Karpas-422 (cell line): ENCODE data around the gene ATOH8. TPM values are rescaled to one million over a fixed set of nuclear protein-coding genes. Genes with fewer than 3 reads are reported as not detected.
"Not testable (repeated sequence)": the region's sequence is repeated elsewhere in the genome, so short reads cannot be mapped to it uniquely, and the experiment has no call there.

Experiments used
- DNase-seq: peaks from one replicate; pipeline ENCODE4 v3.0.0-alpha.2; 2015
- H2AFZ ChIP-seq: fragments of 200-600 bp; sonication (generic); 2 replicates; pipeline ENCODE4 v1.6.1; 2014; ENCODE audit warnings: antibody characterized with exemption, low read length, mixed read lengths
- H3K27ac ChIP-seq: fragments of 200-600 bp; sonication (generic); 2 replicates; pipeline ENCODE4 v1.5.1; 2014; ENCODE audit warnings: mild to moderate bottlenecking, low read length, moderate library complexity
- H3K27me3 ChIP-seq: fragments of 200-600 bp; sonication (generic); 2 replicates; pipeline ENCODE4 v1.6.1; 2014; ENCODE audit warnings: low read length, mixed read lengths
- H3K36me3 ChIP-seq: fragments of 200-600 bp; sonication (generic); 2 replicates; pipeline ENCODE4 v1.6.1; 2014; ENCODE audit warnings: low read length, mixed read lengths; ENCODE audit not compliant: insufficient read depth
- H3K4me1 ChIP-seq: fragments of 200-600 bp; sonication (generic); 2 replicates; pipeline ENCODE4 v1.6.1; 2014; ENCODE audit warnings: mild to moderate bottlenecking, low read length, mixed read lengths
- H3K4me2 ChIP-seq: fragments of 200-600 bp; sonication (generic); 2 replicates; pipeline ENCODE4 v1.6.1; 2014; ENCODE audit warnings: low read length, low read depth, mild to moderate bottlenecking; ENCODE audit not compliant: poor library complexity, severe bottlenecking
- H3K4me3 ChIP-seq: fragments of 200-600 bp; sonication (generic); 2 replicates; pipeline ENCODE4 v1.5.1; 2014; ENCODE audit warnings: mild to moderate bottlenecking, antibody characterized with exemption, low read length, mixed read lengths
- H3K79me2 ChIP-seq: fragments of 200-600 bp; sonication (generic); 2 replicates; pipeline ENCODE4 v1.6.1; 2014; ENCODE audit warnings: mild to moderate bottlenecking, low read length, mixed read lengths
- H3K9ac ChIP-seq: fragments of 200-600 bp; sonication (generic); 2 replicates; pipeline ENCODE4 v1.6.0; 2014; ENCODE audit warnings: low read length
- H3K9me2 ChIP-seq: fragments of 200-600 bp; sonication (generic), shearing (Covaris generic); replicated peaks from 2 replicates; pipeline ENCODE4 v1.6.0; 2014; ENCODE audit warnings: mild to moderate bottlenecking, low read length, moderate library complexity; ENCODE audit not compliant: insufficient read depth
- H3K9me3 ChIP-seq: fragments of 300-700, 200-600 bp; sonication (generic); 2 replicates; pipeline ENCODE4 v1.6.1; 2014; ENCODE audit warnings: low read length, mixed read lengths
- H4K20me1 ChIP-seq: fragments of 200-600 bp; sonication (generic); 2 replicates; pipeline ENCODE4 v1.6.1; 2014; ENCODE audit warnings: mild to moderate bottlenecking, antibody characterized with exemption, low read length, low read depth; ENCODE audit not compliant: insufficient read depth
- total RNA-seq: library from RNA; depleted of rRNA; stranded (reverse); fragments of >200 nt; shearing (Covaris generic); gene quantifications from 2 replicates; pipeline ENCODE4 v1.2.3, GENCODE V29; 2014; ENCODE audit warnings: low replicate concordance

The ATOH8 gene
- total RNA-seq, 1 experiment from 2014 or later, result not detected

DNA sequence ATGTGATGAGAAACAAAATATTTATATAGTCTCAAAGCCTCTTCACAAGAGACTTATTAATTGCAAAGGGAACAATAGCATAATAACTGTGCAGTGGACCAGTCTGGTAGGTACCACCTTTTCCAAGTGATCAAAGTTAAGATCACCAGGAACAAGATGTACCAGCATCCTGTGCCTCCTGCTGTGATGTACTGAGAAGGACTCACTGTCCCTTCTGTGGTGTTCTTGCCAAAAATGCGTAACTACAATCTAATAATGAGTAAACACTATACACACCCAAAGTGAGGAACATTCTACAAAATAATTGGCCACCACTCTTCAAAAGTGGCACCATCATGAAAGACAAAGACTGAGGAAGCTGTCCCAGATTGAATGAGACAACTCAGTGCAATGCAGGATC lies 45.1 kb upstream of the ATOH8 start:
- H3K27ac ChIP-seq, result no peak overlapping the region
- no peak for DNase-seq
- H3K4me3 ChIP-seq, result no peak overlapping the region
- H3K4me1 ChIP-seq, result peaks cover 11% of the 10 kb centered on the region
- H3K9me3 ChIP-seq, result no peaks in the 10 kb centered on the region
- no peaks in the 10 kb centered on the region for H3K36me3 ChIP-seq
- H3K79me2 ChIP-seq, result no peaks in the 10 kb centered on the region
- H3K9ac ChIP-seq, result no peak overlapping the region
- no peak overlapping the region for H2AFZ ChIP-seq
- H3K27me3 ChIP-seq, result no peaks in the 10 kb centered on the region
- no peaks in the 10 kb centered on the region for H3K9me2 ChIP-seq
- no peak overlapping the region for H3K4me2 ChIP-seq
- no peaks in the 10 kb centered on the region for H4K20me1 ChIP-seq

GRCh38 chr2:85709401-85709811 lies 44.4 kb upstream of the ATOH8 start:
- Histone ChIP-seq H3K9ac (no peak overlapping the region), H3K27ac (no peak overlapping the region), H3K79me2 (no peaks in the 10 kb centered on the region), H3K4me1 (peaks cover 10% of the 10 kb centered on the region), H3K4me3 (no peak overlapping the region), H3K36me3 (no peaks in the 10 kb centered on the region), H3K9me2 (no peaks in the 10 kb centered on the region), H3K9me3 (no peaks in the 10 kb centered on the region), H4K20me1 (no peaks in the 10 kb centered on the region), H2AFZ (no peak overlapping the region), H3K27me3 (no peaks in the 10 kb centered on the region), H3K4me2 (no peak overlapping the region)
- DNase-seq, result no peak

DNA sequence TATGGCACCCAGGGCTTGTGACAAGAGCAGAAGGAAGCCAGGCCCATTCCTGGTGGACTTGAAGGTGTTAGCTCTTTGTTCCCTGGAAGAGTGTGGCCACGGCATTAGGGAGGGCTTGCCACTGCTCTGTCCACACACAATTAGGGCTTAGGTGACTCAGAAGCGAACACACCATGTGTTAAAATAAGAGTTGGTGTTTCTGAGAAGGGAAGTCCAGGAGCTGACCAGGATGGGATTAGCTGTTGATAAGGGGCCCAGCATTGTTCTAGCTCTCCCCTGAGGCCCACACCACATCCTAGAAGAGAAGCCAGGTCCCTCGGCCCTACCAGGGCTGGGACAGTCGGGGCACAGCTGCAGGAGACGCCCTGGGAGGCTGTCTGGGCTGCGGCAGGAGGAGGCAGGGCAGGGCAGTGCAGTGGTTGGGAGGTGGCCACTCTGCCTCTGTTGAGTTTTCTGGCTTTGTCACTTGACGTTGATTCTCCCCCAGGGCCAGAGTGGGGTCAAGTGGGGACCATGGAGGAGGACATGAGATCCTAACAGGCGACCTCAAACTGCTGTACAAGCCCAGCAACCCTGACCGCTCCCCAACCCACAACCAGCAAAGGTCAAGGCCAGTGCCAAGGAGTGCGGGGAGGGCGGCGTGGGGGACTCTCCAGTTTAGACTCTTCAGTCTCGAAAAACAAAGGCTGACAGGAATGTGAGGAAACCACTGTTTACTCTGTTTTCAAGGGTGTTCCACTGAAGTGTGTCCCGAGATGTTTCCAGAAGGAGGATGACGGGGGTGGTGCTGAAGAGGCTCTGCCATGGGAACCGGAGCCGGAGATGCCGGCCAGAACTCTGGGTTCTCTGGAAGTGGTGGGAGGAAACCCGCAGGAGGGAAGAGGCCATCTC lies 42.9 kb upstream of the ATOH8 start:
- no peak for DNase-seq
- H3K9ac ChIP-seq, result no peak overlapping the region
- H3K79me2 ChIP-seq, result no peaks in the 10 kb centered on the region
- no peaks in the 10 kb centered on the region for H3K9me3 ChIP-seq
- no peak overlapping the region for H3K4me2 ChIP-seq
- H3K27me3 ChIP-seq, result no peaks in the 10 kb centered on the region
- H3K4me3 ChIP-seq, result no peak overlapping the region
- no peak overlapping the region for H2AFZ ChIP-seq
- H3K27ac ChIP-seq, result no peak overlapping the region
- no peaks in the 10 kb centered on the region for H3K9me2 ChIP-seq
- H3K4me1 ChIP-seq, result no peaks in the 10 kb centered on the region
- H4K20me1 ChIP-seq, result no peaks in the 10 kb centered on the region
- H3K36me3 ChIP-seq, result no peaks in the 10 kb centered on the region

- Histone ChIP-seq H3K4me2 (no peak overlapping the region), H3K4me3 (no peak overlapping the region), H3K27ac (no peak overlapping the region), H3K4me1 (no peaks in the 10 kb centered on the region), H3K36me3 (no peaks in the 10 kb centered on the region), H3K9me3 (no peaks in the 10 kb centered on the region), H3K27me3 (no peaks in the 10 kb centered on the region), H3K79me2 (no peaks in the 10 kb centered on the region), H2AFZ (no peak overlapping the region), H4K20me1 (no peaks in the 10 kb centered on the region), H3K9me2 (no peaks in the 10 kb centered on the region), H3K9ac (no peak overlapping the region)
- no peak for DNase-seq
These were observed 42.2 kb upstream of the ATOH8 start for GRCh38 chr2:85711578-85712060.

DNA sequence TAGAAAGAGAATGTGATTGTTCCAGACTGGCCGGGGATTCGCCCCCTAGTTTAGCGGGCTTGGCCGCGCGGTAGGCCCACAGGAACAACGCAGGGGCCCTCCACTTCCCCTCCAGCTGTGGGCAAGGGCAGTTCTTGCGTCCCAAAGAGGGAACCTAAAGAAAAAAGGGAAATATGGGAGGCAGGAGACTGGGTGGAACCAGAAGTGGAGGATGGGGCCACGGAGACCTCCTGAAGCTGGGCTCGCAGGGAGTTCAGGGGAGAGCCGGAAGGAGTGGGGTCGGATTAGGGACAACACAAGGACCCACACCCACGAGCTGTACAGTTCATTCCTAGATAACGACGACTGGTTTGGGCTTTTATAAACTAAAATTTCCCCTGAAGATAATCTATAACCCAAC lies 41.5 kb upstream of the ATOH8 start:
- no peak for DNase-seq
- no peak overlapping the region for H3K27ac ChIP-seq
- H3K4me1 ChIP-seq, result no peaks in the 10 kb centered on the region
- no peaks in the 10 kb centered on the region for H3K9me3 ChIP-seq
- H3K79me2 ChIP-seq, result no peaks in the 10 kb centered on the region
- no peaks in the 10 kb centered on the region for H3K9me2 ChIP-seq
- H4K20me1 ChIP-seq, result no peaks in the 10 kb centered on the region
- no peaks in the 10 kb centered on the region for H3K36me3 ChIP-seq
- no peak overlapping the region for H3K4me3 ChIP-seq
- H2AFZ ChIP-seq, result no peak overlapping the region
- no peak overlapping the region for H3K9ac ChIP-seq
- no peak overlapping the region for H3K4me2 ChIP-seq
- no peaks in the 10 kb centered on the region for H3K27me3 ChIP-seq

GRCh38 chr2:85712849-85713612 lies 40.8 kb upstream of the ATOH8 start:
- Histone ChIP-seq H3K9me2 (no peaks in the 10 kb centered on the region), H3K9me3 (no peaks in the 10 kb centered on the region), H3K9ac (no peak overlapping the region), H3K27me3 (no peaks in the 10 kb centered on the region), H3K4me3 (no peak overlapping the region), H3K4me1 (peaks cover 3% of the 10 kb centered on the region; the same call in 1 of the 2 replicates), H3K79me2 (no peaks in the 10 kb centered on the region), H3K36me3 (no peaks in the 10 kb centered on the region), H4K20me1 (no peaks in the 10 kb centered on the region), H3K4me2 (no peak overlapping the region), H2AFZ (no peak overlapping the region), H3K27ac (no peak overlapping the region)
- DNase-seq, result no peak

DNA sequence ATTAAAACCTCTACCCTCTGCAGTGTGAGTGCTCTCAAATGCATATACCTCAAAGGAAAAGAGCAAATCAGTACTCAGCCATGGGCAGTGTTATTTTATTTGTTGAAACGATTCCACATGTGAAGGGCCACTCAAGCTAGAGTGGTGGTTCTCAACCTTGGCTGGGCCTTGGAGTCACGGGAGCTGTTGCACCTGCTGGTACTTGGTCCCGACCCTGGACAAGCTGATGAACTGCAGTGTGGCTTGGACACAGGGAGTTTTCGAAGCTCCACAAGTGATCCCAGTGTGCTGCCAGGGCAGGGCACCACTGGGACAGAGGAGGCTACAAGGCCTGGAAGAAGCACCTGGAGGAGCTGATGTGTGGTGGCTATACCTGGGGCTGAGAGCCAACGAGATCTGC lies 40.0 kb upstream of the ATOH8 start:
- no peaks in the 10 kb centered on the region for H3K9me3 ChIP-seq
- no peaks in the 10 kb centered on the region for H3K79me2 ChIP-seq
- peaks cover 3% of the 10 kb centered on the region; the same call in 1 of the 2 replicates for H3K4me1 ChIP-seq
- H3K4me2 ChIP-seq, result no peak overlapping the region
- H3K27ac ChIP-seq, result no peak overlapping the region
- H3K9ac ChIP-seq, result no peak overlapping the region
- H3K9me2 ChIP-seq, result no peaks in the 10 kb centered on the region
- H2AFZ ChIP-seq, result no peak overlapping the region
- no peak overlapping the region for H3K4me3 ChIP-seq
- DNase-seq, result no peak
- H3K36me3 ChIP-seq, result no peaks in the 10 kb centered on the region
- no peaks in the 10 kb centered on the region for H3K27me3 ChIP-seq
- H4K20me1 ChIP-seq, result no peaks in the 10 kb centered on the region

DNA sequence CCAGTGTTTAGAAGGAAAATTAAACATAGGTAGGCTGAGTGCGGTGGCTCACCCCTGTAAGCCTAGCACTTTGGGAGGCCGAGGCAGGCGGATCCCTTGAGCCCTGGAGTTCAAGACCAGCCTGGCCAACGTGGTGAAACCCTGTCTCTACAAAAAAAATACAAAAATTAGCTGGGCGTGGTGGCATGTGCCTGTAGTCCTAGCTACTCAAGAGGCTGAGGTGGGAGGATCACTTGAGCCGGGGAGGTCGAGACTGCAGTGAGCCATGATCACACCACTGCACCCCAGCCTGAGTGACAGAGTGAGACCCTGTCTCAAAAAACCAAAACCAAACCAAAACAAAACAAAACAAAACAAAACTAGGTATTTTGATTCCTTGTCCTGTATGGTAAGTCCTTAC lies 39.4 kb upstream of the ATOH8 start:
- not testable (repeated sequence) for H3K9me3 ChIP-seq, H3K36me3 ChIP-seq, H3K4me3 ChIP-seq, H3K4me1 ChIP-seq, H3K27me3 ChIP-seq, H3K9ac ChIP-seq, H3K79me2 ChIP-seq, H3K4me2 ChIP-seq, DNase-seq, H3K9me2 ChIP-seq, H2AFZ ChIP-seq, H3K27ac ChIP-seq, H4K20me1 ChIP-seq
